NCI-H226 (cell line): ENCODE data around the gene TMCC2.
A peak's percentile ranks its signal among the peaks of the same experiment; 100 is the strongest.
"Not testable (repeated sequence)": the region's sequence is repeated elsewhere in the genome, so short reads cannot be mapped to it uniquely, and the experiment has no call there.

ENCODE experiments used
- DNase-seq: peaks from one replicate; pipeline ENCODE4 v3.0.0-alpha.2; 2015

TMCC2 gene

DNA sequence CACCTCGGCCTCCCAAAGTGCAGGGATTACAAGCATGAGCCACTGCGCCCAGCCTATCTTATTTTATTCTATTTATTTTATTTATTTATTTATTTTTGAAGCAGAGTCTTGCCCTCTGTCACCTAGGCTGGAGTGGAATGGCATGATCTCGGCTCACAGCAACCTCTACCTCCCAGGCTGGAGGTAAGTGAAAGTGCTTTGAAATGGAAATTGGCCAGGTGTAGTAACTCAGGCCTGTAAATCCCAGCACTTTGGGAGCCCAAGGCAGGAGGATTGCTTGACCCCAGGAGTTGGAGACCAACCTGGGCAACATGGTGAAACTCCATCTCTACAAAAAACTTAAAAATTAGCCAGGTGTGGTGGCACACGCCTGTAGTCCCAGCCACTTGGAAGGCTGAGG, 11.2 kb upstream of the TMCC2 start:
- DNase-seq, result no peak

GRCh38 chr1:205217418-205217817, 10.3 kb upstream of the TMCC2 start:
- no peak for DNase-seq

GRCh38 chr1:205220421-205220820, 7.3 kb upstream of the TMCC2 start:
- DNase-seq, result no peak

DNA sequence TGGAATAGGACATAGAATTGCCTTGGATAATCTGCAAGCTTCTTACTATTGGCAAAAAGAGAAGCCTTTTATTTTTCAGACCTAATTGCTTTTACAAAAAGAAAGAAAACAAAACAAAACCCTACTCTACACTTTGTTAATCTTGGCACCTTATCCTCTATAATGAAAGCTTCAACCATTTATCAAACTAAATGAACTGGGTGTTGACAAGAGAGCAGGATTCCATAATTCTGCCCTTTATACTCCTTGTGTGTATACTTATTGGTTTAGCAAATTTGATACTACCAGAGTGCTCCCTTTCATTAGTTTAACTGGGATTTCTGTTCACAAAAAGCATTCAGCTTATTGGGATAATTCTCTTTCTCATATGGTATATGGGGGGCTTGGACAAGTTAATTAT, 3.0 kb upstream of the TMCC2 start:
- no peak for DNase-seq

DNA sequence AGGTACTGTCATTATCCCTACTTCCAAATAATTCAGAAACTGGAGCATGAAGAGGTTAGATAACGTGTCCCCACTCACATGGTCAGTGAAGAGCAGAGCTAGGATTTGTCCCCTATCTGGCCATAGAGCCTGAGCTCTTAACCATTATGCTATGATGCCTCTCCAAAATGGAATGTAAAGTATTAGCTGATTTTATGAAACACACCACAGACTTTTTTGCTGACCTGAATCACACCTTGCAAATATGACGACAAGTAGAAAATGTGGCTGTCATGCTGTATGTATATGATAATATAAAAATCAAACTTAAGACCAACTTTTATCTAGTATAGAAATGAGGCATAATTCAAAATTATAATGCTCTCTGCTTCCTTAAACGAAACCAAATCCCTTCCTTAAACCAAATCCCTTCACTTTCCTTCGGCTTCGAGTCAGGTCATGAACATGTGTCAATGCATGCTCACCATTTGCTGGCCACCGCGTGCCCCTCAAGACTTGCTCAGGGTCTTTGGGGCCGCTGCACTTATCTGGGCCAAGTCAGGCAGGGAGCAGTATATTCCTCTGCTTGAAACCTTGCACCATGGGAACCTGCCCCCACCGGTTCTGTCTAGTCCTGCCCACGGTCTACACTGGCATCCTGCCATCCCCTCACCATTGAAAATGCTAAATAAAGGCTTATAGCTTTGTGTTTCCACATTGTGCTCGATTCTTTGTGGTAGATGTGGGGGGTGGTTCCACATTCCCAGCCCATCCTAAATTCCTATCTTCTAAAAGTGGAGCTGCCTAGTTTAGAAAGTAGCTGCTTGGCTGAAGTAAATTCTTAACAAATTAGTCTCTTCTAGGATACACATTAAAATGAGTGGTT, 1.6 kb upstream of the TMCC2 start:
- DNase-seq, result no peak

- peak; percentile 56 for DNase-seq
These were observed 720 bp upstream of the TMCC2 start for GRCh38 chr1:205226868-205227583.

DNA sequence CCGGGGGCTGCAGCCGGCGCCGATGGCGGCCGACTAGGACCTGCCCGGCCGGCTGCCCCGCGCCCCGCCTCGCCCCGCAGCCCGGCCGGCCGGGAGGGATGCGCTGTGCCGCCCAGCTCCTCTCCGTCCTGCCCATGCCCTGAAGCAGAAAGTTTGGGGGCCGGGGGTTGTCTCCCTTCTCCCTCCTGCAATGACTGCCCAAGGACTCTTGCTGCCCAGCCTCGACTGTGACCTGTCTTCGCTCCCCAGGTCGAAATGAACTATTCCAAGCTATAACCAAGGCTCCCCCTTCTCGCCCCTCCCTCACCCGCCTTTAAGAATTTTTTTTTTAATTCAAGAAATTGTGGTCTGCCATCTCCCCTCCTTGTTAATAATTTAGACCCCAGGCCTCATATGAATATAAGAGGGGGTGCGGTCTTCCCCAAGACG, 361 bp downstream of the TMCC2 start:
- no peak for DNase-seq

DNA sequence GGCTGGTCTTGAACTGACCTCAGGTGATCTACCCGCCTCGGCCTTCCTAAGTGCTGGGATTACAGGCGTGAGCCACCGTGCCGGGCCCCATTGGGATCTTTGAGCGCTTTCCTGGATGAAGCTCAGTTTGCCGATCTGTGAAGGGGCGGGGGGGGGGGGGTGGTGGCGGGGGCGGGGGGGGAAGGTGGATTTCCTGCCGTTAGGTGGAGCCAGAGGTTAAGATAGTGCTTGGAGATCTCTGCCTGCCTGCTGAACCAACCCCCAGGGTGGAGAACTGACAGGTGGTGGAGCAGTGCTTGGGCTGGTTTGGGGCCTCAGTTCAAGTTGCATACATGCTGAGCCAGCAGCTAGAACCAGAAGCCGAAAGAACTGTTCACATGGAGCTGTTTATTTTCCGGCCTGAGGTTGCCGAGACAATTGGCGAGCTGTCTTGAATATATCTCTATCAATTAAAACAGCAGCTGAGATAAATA, 1.7 kb downstream of the TMCC2 start:
- peak; percentile 65 for DNase-seq

DNA sequence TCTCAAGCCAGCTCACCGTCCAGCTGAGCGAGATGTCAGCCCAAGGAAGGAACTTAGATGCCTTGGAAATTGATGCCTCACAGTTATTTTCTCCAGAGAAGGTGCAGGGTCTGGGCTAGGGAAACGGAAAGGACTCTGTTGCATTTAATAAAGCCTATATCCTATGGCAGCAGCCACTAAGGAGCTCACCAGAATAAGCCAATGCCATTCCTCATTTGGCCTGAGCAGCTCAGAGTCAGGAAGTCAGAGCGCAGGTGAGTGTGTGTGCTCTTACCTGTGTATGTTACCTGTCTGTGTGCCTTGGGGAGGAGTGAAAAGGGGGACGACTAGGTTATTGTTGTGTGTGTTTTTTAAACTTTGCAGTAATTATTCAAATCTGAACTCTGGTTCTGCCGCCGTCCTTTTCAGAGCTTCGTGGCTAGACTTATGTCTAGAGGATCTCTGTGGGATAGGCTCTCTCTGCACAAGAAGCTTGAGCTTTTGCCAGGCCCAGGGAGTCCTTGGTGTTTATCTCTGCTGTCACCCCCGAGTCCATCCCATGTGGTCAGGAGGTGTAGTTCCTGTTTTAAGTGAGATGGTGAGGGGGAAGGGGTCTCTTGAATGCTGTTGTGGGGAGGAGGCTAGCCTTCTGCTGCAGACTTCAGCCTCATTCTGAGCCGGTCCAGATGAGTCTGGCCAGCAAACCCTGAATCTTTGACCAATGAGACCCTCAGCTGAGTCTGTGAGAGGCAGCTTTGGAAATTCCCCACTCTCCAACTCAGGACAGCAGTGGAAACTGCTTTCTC, 2.4 kb downstream of the TMCC2 start:
- DNase-seq, result no peak

DNA sequence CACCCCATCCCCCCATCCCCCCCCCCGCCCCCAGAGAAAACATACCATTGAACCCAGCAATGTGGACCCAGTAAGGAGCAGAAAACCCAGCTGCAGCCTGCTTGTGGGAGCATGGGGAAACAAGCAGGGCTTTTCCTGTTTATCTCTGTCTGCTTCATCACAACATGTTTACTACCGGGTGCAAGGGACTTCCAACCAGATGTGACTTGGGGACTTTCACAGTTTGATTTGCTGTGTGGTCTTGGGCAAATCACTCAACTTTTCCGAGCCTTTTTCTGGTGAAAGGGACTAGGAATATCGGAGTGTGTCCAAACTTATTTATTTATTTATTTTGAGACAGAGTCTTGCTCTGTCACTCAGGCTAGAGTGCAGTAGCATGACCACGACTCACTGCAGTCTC, 3.2 kb downstream of the TMCC2 start:
- DNase-seq, result no peak

DNA sequence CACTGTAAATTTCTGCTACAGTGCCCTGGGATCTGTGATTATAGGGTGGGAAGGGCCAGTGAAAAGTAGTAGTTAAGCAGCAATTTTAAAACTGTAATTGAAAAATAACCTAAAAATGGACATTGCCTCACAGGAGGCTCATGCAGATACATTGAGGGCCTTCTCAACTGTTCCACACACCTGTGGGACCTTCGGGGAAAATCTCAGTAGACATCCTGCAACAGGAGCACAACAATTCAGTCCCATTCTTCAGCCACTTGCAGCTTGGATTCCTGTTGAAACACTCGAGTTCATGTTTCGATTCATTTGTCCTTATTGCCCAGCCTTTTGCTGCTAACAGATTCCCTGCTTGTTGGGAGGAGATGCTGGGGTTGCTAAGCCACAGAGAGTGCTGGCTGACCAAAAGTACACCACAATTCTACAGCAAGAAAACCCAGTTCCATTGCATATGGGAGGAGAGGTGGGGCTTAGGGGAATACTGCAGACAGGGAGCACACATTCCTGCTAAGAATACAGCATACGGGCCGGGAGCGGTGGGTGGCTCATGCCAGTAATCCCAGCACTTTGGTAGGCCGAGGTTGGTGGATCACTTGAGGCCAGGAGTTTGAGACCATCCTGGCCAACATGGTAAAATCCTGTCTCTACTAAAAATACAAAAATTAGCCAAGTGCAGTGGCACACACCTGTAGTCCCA, 4.5 kb downstream of the TMCC2 start:
- DNase-seq, result no peak

DNA sequence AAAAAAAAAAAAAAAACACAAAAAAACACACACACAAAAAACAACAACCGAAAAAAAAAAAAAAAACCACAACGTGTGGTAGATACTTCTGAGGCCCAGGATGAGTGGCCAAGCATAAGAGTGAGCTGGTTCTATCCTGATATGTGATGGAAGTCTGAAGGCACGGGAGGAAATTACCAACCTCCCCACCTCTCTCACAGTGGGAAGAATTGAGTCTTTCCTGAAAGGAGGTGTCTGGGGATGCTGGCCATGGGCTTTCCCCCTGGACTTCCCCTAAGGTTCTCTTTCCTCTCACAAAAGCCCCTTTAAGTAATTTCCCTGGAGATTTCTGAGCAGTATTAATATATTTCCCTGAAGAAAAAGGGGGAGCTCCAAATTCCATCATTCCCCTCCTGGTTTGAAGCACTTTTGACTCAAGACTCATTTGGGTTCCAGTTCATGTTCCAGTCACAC, 5.2 kb downstream of the TMCC2 start:
- DNase-seq, result no peak

DNA sequence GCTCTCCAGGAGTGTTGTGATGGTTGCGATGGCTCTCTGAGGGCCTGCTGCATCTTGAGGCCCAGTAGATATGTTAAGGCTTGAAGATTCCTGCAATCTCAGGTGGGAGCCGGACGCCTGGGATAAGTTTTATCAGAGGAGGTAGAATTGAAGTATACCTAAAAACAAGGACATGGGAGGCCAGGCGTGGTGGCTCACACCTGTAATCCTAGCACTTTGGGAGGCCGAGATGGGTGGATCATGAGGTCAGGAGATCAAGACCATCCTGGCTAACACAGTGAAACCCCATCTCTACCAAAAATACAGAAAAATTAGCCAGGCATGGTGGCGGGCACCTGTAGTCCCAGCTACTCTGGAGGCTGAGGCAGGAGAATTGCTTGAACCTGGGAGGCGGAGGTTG, 6.2 kb downstream of the TMCC2 start:
- DNase-seq, result not testable (repeated sequence)

DNA sequence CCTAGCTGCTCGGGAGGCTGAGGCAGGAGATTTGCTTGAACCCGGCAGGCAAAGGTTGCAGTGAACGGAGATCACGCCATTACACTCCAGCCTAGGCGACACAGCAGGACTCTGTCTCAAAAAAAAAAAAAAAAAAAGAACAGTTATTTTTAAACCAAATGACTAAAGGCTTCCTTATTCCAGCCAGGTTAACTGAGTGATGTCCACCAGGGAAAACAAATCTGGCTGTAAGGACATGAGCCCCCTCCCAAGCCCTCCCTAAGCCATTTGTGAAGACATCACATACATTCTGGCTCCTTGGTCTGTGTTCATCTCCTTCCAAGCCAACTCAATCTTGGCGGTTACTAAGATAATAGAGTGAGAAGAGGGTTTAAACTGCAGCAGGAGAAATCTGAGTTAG, 8.2 kb downstream of the TMCC2 start:
- DNase-seq, result no peak

DNA sequence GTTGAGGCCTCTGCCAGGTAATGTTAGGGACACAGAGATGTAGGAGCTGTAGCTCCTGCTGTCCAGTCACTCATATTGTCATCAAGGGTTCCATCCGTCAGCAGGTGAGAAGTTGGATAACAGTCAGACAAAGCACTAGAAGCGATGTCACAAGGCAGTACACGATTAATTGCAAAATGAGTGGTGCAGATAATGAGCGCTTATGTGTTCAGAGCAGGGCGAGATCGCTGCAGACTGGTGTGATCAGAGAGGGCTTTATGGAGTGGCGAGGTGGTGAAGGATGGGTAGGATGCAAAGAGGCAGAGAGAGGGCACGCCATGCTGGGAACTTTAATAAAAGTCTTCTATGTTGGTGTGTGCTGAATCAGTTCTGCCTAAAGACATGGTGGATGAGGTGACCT, 8.8 kb downstream of the TMCC2 start:
- DNase-seq, result no peak

DNA sequence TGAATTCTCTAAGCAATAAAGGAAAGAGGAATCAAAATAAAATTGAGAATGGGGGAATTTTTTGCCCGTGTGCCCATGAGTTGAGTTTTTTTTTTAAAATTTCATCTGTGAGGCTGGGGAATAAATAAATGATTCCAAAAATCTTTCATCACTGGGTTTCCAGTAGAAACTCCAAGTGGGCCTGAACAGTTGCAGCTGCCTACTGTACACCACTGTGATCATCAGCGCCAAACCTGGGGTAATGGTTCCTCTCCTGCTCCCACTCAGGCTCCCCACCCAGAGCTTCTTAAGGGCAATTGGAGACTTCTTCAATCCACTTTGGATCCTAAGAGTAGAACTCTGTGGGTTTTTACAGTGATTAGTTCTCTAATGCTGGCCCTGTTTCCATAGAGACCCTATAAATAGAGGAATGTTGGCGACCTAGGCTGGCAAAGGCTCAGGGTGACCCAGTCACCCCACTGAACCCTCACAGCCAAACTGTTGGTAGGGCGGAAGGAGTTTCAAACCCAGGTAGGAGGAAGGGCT, 9.3 kb downstream of the TMCC2 start:
- DNase-seq, result no peak

- no peak for DNase-seq
These were observed 10.1 kb downstream of the TMCC2 start for GRCh38 chr1:205237526-205238484.

GRCh38 chr1:205239078-205239477, 11.3 kb downstream of the TMCC2 start:
- no peak for DNase-seq

DNA sequence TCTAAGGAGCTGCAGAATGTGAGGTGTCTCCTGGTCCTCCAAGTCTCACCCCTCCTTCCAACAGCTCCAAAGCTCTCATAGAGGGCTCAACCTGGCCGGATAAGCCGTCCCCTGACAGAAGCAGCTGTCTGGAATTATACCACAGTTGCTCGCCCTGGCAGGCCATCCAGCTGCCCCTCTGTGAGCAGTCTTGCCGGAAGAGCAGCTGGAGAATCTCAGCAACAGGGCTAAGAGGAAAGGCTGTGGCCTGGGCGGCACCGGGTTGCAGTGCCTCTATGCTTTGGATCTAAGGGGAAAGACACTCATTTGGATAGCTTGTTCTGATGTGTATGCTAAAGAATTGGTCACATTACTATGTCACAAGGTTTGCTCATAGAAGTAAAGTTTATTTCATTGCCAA, 12.4 kb downstream of the TMCC2 start:
- no peak for DNase-seq

GRCh38 chr1:205240569-205240968, 12.8 kb downstream of the TMCC2 start:
- no peak for DNase-seq

DNA sequence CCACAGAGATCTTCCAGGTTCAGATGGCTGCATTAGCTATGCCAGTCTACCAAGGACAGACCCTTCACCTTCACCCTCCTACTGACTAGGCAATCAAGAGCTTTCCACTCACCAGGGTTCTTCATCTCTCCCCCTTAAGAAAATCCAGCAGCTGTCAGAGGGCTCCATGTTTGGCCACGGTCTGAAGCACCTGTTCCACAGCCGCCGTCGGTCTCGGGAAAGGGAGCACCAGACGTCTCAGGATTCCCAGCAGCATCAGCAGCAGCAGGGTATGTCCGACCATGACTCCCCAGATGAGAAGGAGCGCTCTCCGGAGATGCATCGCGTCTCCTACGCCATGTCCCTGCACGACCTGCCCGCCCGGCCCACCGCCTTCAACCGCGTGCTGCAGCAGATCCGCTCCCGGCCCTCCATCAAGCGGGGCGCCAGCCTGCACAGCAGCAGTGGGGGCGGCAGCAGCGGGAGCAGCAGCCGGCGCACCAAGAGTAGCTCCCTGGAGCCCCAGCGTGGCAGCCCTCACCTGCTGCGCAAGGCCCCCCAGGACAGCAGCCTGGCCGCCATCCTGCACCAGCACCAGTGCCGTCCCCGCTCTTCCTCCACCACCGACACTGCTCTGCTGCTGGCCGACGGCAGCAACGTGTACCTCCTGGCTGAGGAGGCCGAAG, 13.8 kb downstream of the TMCC2 start:
- DNase-seq, result no peak
